ENCODE data around the gene TMC3. TPM values are rescaled to one million over a fixed set of nuclear protein-coding genes. Genes with fewer than 3 reads are reported as not detected.

Gene TMC3
- total RNA-seq, 1 donor from 2014 or later = 0.13 TPM

DNA sequence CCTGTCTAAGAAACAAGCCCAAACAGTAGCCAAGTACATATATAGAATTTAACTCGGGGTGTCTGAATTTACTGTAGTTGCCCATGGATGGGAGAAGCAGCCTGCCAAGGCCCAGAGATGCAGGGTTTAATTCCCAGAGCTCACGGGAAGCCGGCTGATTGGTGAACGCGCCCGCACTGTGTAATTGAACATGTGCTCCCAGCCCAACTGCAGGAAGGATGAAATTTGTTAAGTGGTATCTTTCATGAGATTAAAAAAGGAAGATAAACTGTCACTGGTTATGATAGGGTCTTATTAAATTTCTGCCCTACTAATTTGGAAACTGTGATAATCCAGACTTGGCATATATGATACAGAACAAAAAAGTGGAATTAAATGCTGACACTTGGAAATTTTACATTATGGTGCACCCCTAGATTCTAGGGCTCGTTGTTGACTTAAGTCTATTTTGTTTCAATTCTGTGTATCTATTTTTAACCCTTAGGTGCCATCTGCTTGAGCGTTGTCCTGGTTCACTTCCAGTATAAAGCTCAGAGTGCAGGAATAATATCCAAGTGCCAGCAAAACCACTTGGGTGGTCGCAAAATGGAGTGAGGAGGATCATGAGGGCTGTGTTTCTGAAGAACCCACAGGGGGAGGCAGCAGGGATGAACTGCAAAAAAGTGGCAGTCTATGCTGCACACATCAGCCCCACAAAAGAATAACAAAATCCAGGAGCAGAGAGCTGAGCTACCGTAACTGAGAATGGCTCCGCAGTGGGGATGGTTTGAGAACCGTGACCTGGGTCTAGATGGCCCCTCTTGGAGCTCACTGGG lies 13.8 kb upstream of the TMC3 start:
- DNase-seq (ENCODE audit: low spot score) = no peak
- Histone ChIP-seq H3K79me2 (ENCODE audit: low read depth) (no peaks in the 10 kb centered on the region), H3K36me3 (no peaks in the 10 kb centered on the region), H3K9me3 (ENCODE audit: low read depth) (no peaks in the 10 kb centered on the region), H3F3A (ENCODE audit: low read depth) (no peaks in the 10 kb centered on the region), H3K4me2 (no peak overlapping the region), H3K4me3 (no peak overlapping the region), H4K20me1 (ENCODE audit: low read depth) (no peaks in the 10 kb centered on the region), H3K27ac (no peak overlapping the region), H3K9ac (no peak overlapping the region), H2AFZ (replicated peaks) (no peak overlapping the region), H3K27me3 (no peaks in the 10 kb centered on the region), H3K4me1 (no peaks in the 10 kb centered on the region)
- no peak overlapping the region for H3K4me3 Mint-ChIP-seq
- H3K27ac Mint-ChIP-seq = no peak overlapping the region
- H3K27me3 Mint-ChIP-seq (ENCODE audit: insufficient read depth, low read depth) = peaks cover 2% of the 10 kb centered on the region
- H3K9me3 Mint-ChIP-seq = no peaks in the 10 kb centered on the region
- TF ChIP-seq EZH2 (IDR thresholded peaks at IDR 0.05) (no peak), CTCF (IDR thresholded peaks at IDR 0.05) (no peak), EZH2phosphoT487 (IDR thresholded peaks at IDR 0.05) (no peak)
- no peaks in the 10 kb centered on the region for H3K36me3 Mint-ChIP-seq
- peaks cover 2% of the 10 kb centered on the region for H3K4me1 Mint-ChIP-seq

GRCh38 chr15:81386947-81387346 lies 12.9 kb upstream of the TMC3 start:
- no peaks in the 10 kb centered on the region for H3K9me3 Mint-ChIP-seq
- no peak for TF ChIP-seq EZH2phosphoT487 (IDR thresholded peaks at IDR 0.05)
- TF ChIP-seq CTCF (IDR thresholded peaks at IDR 0.05) = no peak
- TF ChIP-seq EZH2 (IDR thresholded peaks at IDR 0.05) = no peak
- no peak overlapping the region for H3K27ac Mint-ChIP-seq

DNA sequence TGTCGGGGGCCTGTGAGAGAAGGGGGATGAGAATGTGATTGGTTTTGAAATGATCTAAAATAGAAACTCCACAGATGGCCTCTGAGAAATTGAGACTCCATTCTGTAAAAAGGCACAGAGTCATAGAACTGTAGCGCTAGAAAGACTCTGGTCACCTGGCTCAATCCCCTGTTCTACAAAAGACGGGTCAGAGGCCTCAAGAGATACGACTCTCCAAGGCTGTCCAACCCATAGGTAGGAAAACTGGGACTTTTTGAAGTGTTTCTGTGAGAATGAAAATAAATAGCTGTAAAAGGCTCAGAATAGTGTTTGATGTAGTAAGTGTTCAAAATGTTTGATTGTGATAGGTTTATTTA lies 11.7 kb upstream of the TMC3 start:
- H3K27ac Mint-ChIP-seq = no peak overlapping the region
- peaks cover 2% of the 10 kb centered on the region for H3K4me1 Mint-ChIP-seq
- no peak overlapping the region for H3K27ac ChIP-seq
- H3K27me3 Mint-ChIP-seq (ENCODE audit: insufficient read depth, low read depth) = peaks cover 4% of the 10 kb centered on the region
- H3K27me3 ChIP-seq = no peaks in the 10 kb centered on the region
- TF ChIP-seq EZH2phosphoT487 (IDR thresholded peaks at IDR 0.05) = no peak
- no peak for TF ChIP-seq CTCF (IDR thresholded peaks at IDR 0.05)
- TF ChIP-seq EZH2 (IDR thresholded peaks at IDR 0.05) = no peak
- no peaks in the 10 kb centered on the region for H3K36me3 Mint-ChIP-seq
- H3K4me2 ChIP-seq = no peak overlapping the region
- H4K20me1 ChIP-seq (ENCODE audit: low read depth) = no peaks in the 10 kb centered on the region
- H3K36me3 ChIP-seq = no peaks in the 10 kb centered on the region
- H3K9me3 Mint-ChIP-seq = no peaks in the 10 kb centered on the region
- H3K4me3 Mint-ChIP-seq = no peak overlapping the region
- H3K79me2 ChIP-seq (ENCODE audit: low read depth) = no peaks in the 10 kb centered on the region
- H3K9ac ChIP-seq = no peak overlapping the region
- H3K4me1 ChIP-seq = no peaks in the 10 kb centered on the region
- no peaks in the 10 kb centered on the region for H3K9me3 ChIP-seq (ENCODE audit: low read depth)
- H3F3A ChIP-seq (ENCODE audit: low read depth) = no peaks in the 10 kb centered on the region
- no peak for DNase-seq (ENCODE audit: low spot score)
- H2AFZ ChIP-seq (replicated peaks) = no peak overlapping the region
- no peak overlapping the region for H3K4me3 ChIP-seq

More at GRCh38 chr15:81386947-81387346, 12.9 kb upstream of the TMC3 start:
- no peaks in the 10 kb centered on the region for H3F3A ChIP-seq (ENCODE audit: low read depth)
- H3K9ac ChIP-seq = no peak overlapping the region
- H3K4me3 ChIP-seq = no peak overlapping the region
- no peak overlapping the region for H2AFZ ChIP-seq (replicated peaks)
- Mint-ChIP-seq H3K36me3 (no peaks in the 10 kb centered on the region), H3K4me3 (no peak overlapping the region), H3K4me1 (peaks cover 2% of the 10 kb centered on the region), H3K27me3 (ENCODE audit: insufficient read depth, low read depth) (peaks cover 2% of the 10 kb centered on the region)
- H4K20me1 ChIP-seq (ENCODE audit: low read depth) = no peaks in the 10 kb centered on the region
- no peak overlapping the region for H3K27ac ChIP-seq
- no peaks in the 10 kb centered on the region for H3K4me1 ChIP-seq
- H3K4me2 ChIP-seq = no peak overlapping the region
- no peaks in the 10 kb centered on the region for H3K36me3 ChIP-seq
- no peak for DNase-seq (ENCODE audit: low spot score)
- H3K79me2 ChIP-seq (ENCODE audit: low read depth) = no peaks in the 10 kb centered on the region
- no peaks in the 10 kb centered on the region for H3K27me3 ChIP-seq
- H3K9me3 ChIP-seq (ENCODE audit: low read depth) = no peaks in the 10 kb centered on the region

Measured in neural progenitor cell (in vitro differentiated cells).